Liver (tissue), 9 donors: ENCODE results near the gene PRPSAP2. TPM values are rescaled to one million over a fixed set of nuclear protein-coding genes. Genes with fewer than 3 reads are reported as not detected.
A peak's percentile ranks its signal among the peaks of the same experiment; 100 is the strongest.
"Not testable (repeated sequence)": the region's sequence is repeated elsewhere in the genome, so short reads cannot be mapped to it uniquely, and the experiment has no call there.

Experiments
- DNase-seq: peaks from one replicate; pipeline ENCODE4 v3.0.0-alpha.2; 2017; ENCODE audit warnings: low spot score
- H3K27ac ChIP-seq, 2 donors: one replicate each; pipeline ENCODE4 v1.7.0; 2013; ENCODE audit warnings: inconsistent platforms in 2 of 2, low read length in 2 of 2, control low read depth in 1 of 2, low read depth in 1 of 2, mild to moderate bottlenecking in 1 of 2
- H3K27me3 ChIP-seq, 4 donors: one replicate each; pipeline versions ENCODE4 v1.6.1 to v1.7.0; 2013; ENCODE audit warnings: low read length in 3 of 4, inconsistent platforms in 1 of 4, mild to moderate bottlenecking in 1 of 4, moderate library complexity in 1 of 4; ENCODE audit not compliant: control insufficient read depth in 4 of 4, insufficient read depth in 4 of 4
- H3K36me3 ChIP-seq, 4 donors: one replicate each; pipeline versions ENCODE4 v1.6.1 to v1.7.0; 2013; ENCODE audit warnings: low read length in 3 of 4, mild to moderate bottlenecking in 3 of 4, low read depth in 1 of 4, moderate library complexity in 1 of 4; ENCODE audit not compliant: control insufficient read depth in 4 of 4, insufficient read depth in 3 of 4
- H3K4me1 ChIP-seq, 4 donors: one replicate each; pipeline versions ENCODE4 v1.6.1 to v1.7.0; 2013; ENCODE audit warnings: low read length in 3 of 4, mild to moderate bottlenecking in 3 of 4, moderate library complexity in 1 of 4; ENCODE audit not compliant: control insufficient read depth in 4 of 4, insufficient read depth in 4 of 4
- H3K4me3 ChIP-seq, 3 donors: one replicate each; pipeline versions ENCODE4 v1.6.1 to v1.7.0; 2013; ENCODE audit warnings: low read length in 3 of 3, control low read depth in 1 of 3, low read depth in 1 of 3, mild to moderate bottlenecking in 1 of 3
- H3K9ac ChIP-seq, 2 donors: one replicate each; pipeline ENCODE4 v1.7.0; 2013; ENCODE audit warnings: low read length in 2 of 2, mild to moderate bottlenecking in 2 of 2, moderate library complexity in 2 of 2, control low read depth in 1 of 2, low read depth in 1 of 2
- H3K9me3 ChIP-seq, 4 donors: one replicate each; pipeline versions ENCODE4 v1.6.1 to v1.7.0; 2013; ENCODE audit warnings: low read length in 3 of 4; ENCODE audit not compliant: control insufficient read depth in 4 of 4
- EGR1 ChIP-seq, 2 donors: IDR thresholded peaks; 2 replicates each; pipeline ENCODE4 v1.6.1; 2016 to 2018; ENCODE audit warnings: antibody characterized with exemption in 2 of 2, low read depth in 2 of 2
- FOXA1 ChIP-seq: IDR thresholded peaks from 2 replicates; pipeline ENCODE4 v1.6.1; 2016; ENCODE audit warnings: antibody characterized with exemption
- FOXA2 ChIP-seq: IDR thresholded peaks from 2 replicates; pipeline ENCODE4 v1.6.1; 2016; ENCODE audit warnings: antibody characterized with exemption
- GABPA ChIP-seq, 2 donors: IDR thresholded peaks in 1 of 2; conservative IDR thresholded peaks in 1 of 2; 2 replicates each; pipeline ENCODE4 v1.6.1; 2016; ENCODE audit warnings: antibody characterized with exemption in 2 of 2, mild to moderate bottlenecking in 1 of 2, moderate library complexity in 1 of 2
- HNF4A ChIP-seq, 2 donors: conservative IDR thresholded peaks; 2 replicates each; pipeline ENCODE4 v1.6.1; 2016; ENCODE audit warnings: antibody characterized with exemption in 2 of 2, mild to moderate bottlenecking in 2 of 2
- HNF4G ChIP-seq: IDR thresholded peaks from 2 replicates; pipeline ENCODE4 v1.6.1; 2016; ENCODE audit warnings: antibody characterized with exemption
- JUND ChIP-seq, 2 donors: IDR thresholded peaks; 2 replicates each; pipeline ENCODE4 v1.6.1; 2016; ENCODE audit warnings: antibody characterized with exemption in 2 of 2
- NR2F2 ChIP-seq: IDR thresholded peaks from 2 replicates; pipeline ENCODE4 v1.6.1; 2016; ENCODE audit warnings: antibody characterized with exemption
- RAD21 ChIP-seq, 2 donors: IDR thresholded peaks; 2 replicates each; pipeline ENCODE4 v1.6.1; 2016; ENCODE audit warnings: antibody characterized with exemption in 2 of 2, mild to moderate bottlenecking in 2 of 2
- RXRA ChIP-seq, 2 donors: IDR thresholded peaks; 2 replicates each; pipeline ENCODE4 v1.6.1; 2017 to 2018; ENCODE audit warnings: antibody characterized with exemption in 2 of 2, mild to moderate bottlenecking in 1 of 2
- SP1 ChIP-seq: IDR thresholded peaks from 2 replicates; pipeline ENCODE4 v1.6.1; 2018; ENCODE audit warnings: antibody characterized with exemption, mild to moderate bottlenecking
- TAF1 ChIP-seq: conservative IDR thresholded peaks from 2 replicates; pipeline ENCODE4 v1.6.1; 2016; ENCODE audit warnings: antibody characterized with exemption, mild to moderate bottlenecking
- YY1 ChIP-seq: IDR thresholded peaks from 2 replicates; pipeline ENCODE4 v1.6.1; 2016; ENCODE audit warnings: antibody characterized with exemption, mild to moderate bottlenecking
- WGBS: extraction: QIAGEN DNeasy Blood & Tissue Kit; methylation state at CpG from one replicate; pipeline ENCODE4 v1.1.7; 2013; 5-methylcytosine and 5-hydroxymethylcytosine counted together
- polyA plus RNA-seq, 2 donors: library from polyadenylated mRNA; stranded (reverse) in 1 of 2; unstranded in 1 of 2; fragments of 200-250 nt in 1 of 2; fragments of >200 nt in 1 of 2; fragmentation: Nextera tagmentation in 1 of 2; extraction: Ambion mirVana in 1 of 2; gene quantifications; one replicate each; pipeline versions ENCODE4 v1.2.1 to v1.2.3, GENCODE V29; 2013 to 2015
- total RNA-seq, 2 donors: library from RNA; depleted of rRNA; stranded (reverse); fragments of >200 nt; gene quantifications; one replicate each; pipeline ENCODE4 v1.2.3, GENCODE V29; 2014
- TF ChIP-seq, protein P1 (sequence below): fragments of 150-350 bp; IDR thresholded peaks from 2 replicates; pipeline ENCODE4 v1.5.1; 2017; ENCODE audit warnings: improper control_type of control experiment, low read depth, low read length; ENCODE audit not compliant: missing input control
- TF ChIP-seq, protein P2 (sequence below): IDR thresholded peaks from 2 replicates; pipeline ENCODE4 v1.6.1; 2016; ENCODE audit warnings: antibody characterized with exemption, mild to moderate bottlenecking
- TF ChIP-seq, protein P3 (sequence below): IDR thresholded peaks from 2 replicates; pipeline ENCODE4 v1.6.1; 2016; ENCODE audit warnings: antibody characterized with exemption
- TF ChIP-seq, protein P4 (sequence below): IDR thresholded peaks from 2 replicates; pipeline ENCODE4 v1.6.1; 2016; ENCODE audit warnings: antibody characterized with exemption
- TF ChIP-seq, protein P5 (sequence below): IDR thresholded peaks from 2 replicates; pipeline ENCODE4 v1.6.1; 2016; ENCODE audit warnings: antibody characterized with exemption
- donor health status: healthy.
- donor health status: healthy.
- donor health status: healthy.
- donor health status: healthy.
- donor health status: healthy.

The PRPSAP2 gene
- total and polyA plus RNA-seq, 4 donors, result 10.2 to 31.4 (median 16.7) TPM

DNA sequence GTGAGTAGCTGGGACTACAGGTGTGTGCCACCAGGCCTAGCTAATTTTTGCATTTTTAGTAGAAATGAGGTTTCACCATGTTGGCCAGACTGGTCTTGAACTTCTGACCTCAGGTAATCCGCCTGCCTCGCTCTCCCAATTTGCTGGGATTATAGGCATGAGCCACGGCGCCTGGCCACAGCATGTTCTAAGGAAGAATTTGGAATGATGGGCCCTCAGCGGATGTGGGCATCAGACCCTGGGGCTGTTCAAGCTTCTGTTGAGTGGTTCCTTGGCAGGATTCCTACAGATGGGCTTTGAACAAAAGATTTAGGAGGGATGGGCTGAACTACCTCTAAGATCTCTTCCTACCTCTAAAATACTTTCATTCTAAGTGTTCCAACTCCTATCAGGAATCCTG lies 4.1 kb downstream of the PRPSAP2 start (continued):
- TF ChIP-seq, protein P1, sequence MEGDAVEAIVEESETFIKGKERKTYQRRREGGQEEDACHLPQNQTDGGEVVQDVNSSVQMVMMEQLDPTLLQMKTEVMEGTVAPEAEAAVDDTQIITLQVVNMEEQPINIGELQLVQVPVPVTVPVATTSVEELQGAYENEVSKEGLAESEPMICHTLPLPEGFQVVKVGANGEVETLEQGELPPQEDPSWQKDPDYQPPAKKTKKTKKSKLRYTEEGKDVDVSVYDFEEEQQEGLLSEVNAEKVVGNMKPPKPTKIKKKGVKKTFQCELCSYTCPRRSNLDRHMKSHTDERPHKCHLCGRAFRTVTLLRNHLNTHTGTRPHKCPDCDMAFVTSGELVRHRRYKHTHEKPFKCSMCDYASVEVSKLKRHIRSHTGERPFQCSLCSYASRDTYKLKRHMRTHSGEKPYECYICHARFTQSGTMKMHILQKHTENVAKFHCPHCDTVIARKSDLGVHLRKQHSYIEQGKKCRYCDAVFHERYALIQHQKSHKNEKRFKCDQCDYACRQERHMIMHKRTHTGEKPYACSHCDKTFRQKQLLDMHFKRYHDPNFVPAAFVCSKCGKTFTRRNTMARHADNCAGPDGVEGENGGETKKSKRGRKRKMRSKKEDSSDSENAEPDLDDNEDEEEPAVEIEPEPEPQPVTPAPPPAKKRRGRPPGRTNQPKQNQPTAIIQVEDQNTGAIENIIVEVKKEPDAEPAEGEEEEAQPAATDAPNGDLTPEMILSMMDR, result no peak
- TF ChIP-seq HNF4A (conservative IDR thresholded peaks at IDR 0.05) (no peak), FOXA2 (no peak)

DNA sequence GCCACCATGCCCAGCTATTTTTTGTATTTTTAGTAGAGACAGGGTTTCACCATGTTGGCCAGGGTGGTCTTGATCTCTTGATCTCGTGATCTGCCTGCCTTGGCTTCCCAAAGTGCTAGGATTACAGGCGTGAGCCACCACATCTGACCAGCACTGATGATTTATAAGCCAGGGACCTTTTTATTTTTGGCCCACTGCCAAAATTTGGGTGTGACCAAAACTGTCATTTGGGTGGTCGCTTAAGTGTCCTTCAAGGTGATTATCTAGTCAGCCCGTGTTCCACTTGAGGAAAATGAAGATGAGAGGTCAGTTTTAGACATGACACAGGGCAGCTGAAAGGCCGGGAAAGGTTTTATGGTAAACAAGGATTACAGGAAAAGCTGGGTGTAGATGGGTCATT lies 7.1 kb downstream of the PRPSAP2 start:
- 70% methylated on average over 5 of the region's 5 CpGs for WGBS
- H3K4me3 ChIP-seq, H3K27me3 ChIP-seq, H3K9ac ChIP-seq, H3K9me3 ChIP-seq, H3K27ac ChIP-seq, H3K36me3 ChIP-seq: not testable (repeated sequence)
- peaks cover 4 to 15% (median 10%) of the 10 kb centered on the region in 4 donors for H3K4me1 ChIP-seq
- DNase-seq, result peak; percentile 34

DNA sequence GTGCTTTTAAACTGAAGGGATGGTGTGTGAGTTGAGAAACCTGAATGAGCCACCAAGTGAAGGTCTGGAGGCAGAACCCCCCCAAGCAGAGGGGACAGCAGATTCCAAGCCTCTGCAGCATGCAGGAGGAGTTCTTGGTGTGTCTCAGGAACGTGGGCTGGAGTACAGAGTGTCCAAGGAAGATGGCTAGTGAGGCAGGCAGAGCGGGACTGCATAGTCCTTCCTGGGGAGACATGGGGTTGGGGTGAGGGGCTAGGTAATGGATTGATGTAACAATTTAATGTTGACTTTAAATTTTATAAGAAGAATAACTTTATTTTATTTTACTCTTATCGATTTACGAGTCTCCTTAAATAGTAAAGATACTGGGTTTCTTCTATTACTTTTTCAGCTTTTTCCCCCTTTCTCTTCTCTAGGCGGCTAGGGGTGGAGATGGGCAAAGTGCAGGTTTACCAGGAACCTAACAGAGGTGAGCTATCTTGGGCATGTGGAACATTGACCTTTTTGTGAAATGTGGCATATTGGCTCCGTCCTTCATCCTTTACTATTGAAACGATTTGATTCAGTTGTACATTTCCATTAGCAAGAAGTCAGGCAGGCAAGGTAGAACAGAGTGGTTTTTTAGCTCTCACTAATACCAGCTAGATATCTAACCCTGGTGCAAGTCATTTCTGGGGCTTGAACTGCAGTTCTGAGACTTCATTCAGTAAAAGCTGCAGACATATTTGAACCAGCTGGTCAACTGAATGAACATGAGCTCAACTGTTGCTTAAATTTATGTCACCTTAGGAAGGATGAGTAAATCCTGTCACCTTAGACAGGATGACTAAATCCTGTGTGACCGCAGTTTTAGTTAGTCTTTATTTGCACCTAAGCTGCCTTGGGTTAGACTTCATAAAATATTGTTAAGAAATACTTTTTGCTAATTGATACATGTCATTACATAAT lies 9.2 kb downstream of the PRPSAP2 start:
- Histone ChIP-seq H3K27me3 (no peaks in the 10 kb centered on the region), H3K9ac (no peak overlapping the region), H3K36me3 (peaks cover 2 to 7% (median 6%) of the 10 kb centered on the region in 4 donors), H3K4me1 (peaks cover 4 to 15% (median 10%) of the 10 kb centered on the region in 4 donors), H3K4me3 (no peak overlapping the region), H3K9me3 (no peaks in the 10 kb centered on the region), H3K27ac (peak overlapping the region; percentile 28 to 49)
- no peak for DNase-seq
- 42% methylated on average over 8 of the region's 8 CpGs for whole genome bisulfite sequencing
- TF ChIP-seq, protein P2, sequence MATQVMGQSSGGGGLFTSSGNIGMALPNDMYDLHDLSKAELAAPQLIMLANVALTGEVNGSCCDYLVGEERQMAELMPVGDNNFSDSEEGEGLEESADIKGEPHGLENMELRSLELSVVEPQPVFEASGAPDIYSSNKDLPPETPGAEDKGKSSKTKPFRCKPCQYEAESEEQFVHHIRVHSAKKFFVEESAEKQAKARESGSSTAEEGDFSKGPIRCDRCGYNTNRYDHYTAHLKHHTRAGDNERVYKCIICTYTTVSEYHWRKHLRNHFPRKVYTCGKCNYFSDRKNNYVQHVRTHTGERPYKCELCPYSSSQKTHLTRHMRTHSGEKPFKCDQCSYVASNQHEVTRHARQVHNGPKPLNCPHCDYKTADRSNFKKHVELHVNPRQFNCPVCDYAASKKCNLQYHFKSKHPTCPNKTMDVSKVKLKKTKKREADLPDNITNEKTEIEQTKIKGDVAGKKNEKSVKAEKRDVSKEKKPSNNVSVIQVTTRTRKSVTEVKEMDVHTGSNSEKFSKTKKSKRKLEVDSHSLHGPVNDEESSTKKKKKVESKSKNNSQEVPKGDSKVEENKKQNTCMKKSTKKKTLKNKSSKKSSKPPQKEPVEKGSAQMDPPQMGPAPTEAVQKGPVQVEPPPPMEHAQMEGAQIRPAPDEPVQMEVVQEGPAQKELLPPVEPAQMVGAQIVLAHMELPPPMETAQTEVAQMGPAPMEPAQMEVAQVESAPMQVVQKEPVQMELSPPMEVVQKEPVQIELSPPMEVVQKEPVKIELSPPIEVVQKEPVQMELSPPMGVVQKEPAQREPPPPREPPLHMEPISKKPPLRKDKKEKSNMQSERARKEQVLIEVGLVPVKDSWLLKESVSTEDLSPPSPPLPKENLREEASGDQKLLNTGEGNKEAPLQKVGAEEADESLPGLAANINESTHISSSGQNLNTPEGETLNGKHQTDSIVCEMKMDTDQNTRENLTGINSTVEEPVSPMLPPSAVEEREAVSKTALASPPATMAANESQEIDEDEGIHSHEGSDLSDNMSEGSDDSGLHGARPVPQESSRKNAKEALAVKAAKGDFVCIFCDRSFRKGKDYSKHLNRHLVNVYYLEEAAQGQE, result peak; percentile 72
- TF ChIP-seq RXRA (IDR thresholded peaks at IDR 0.05), result peak; percentile 82 to 90
- TF ChIP-seq, protein P1, result no peak
- peak; percentile 7 for TF ChIP-seq FOXA2
- peak; percentile 97 to 98 for TF ChIP-seq HNF4A (conservative IDR thresholded peaks at IDR 0.05)
- TF ChIP-seq, protein P3, sequence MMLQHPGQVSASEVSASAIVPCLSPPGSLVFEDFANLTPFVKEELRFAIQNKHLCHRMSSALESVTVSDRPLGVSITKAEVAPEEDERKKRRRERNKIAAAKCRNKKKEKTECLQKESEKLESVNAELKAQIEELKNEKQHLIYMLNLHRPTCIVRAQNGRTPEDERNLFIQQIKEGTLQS, result peak; percentile 49
- peak in 1 of 2 donors; percentile 26 for TF ChIP-seq EGR1 (IDR thresholded peaks at IDR 0.05; ENCODE audit: low read depth in 2 of 2)
- peak; percentile 93 for TF ChIP-seq HNF4G
- TF ChIP-seq GABPA (IDR thresholded peaks at IDR 0.05 in 1 of 2, conservative IDR thresholded peaks at IDR 0.05 in 1 of 2), result no peak
- peak; percentile 19 for TF ChIP-seq RAD21 (IDR thresholded peaks at IDR 0.05)
- TF ChIP-seq SP1, result peak; percentile 94
- TF ChIP-seq, protein P4, sequence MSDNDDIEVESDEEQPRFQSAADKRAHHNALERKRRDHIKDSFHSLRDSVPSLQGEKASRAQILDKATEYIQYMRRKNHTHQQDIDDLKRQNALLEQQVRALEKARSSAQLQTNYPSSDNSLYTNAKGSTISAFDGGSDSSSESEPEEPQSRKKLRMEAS, result peak; percentile 71
- peak; percentile 43 for TF ChIP-seq FOXA1
- no peak for TF ChIP-seq NR2F2
- TF ChIP-seq, protein P5, sequence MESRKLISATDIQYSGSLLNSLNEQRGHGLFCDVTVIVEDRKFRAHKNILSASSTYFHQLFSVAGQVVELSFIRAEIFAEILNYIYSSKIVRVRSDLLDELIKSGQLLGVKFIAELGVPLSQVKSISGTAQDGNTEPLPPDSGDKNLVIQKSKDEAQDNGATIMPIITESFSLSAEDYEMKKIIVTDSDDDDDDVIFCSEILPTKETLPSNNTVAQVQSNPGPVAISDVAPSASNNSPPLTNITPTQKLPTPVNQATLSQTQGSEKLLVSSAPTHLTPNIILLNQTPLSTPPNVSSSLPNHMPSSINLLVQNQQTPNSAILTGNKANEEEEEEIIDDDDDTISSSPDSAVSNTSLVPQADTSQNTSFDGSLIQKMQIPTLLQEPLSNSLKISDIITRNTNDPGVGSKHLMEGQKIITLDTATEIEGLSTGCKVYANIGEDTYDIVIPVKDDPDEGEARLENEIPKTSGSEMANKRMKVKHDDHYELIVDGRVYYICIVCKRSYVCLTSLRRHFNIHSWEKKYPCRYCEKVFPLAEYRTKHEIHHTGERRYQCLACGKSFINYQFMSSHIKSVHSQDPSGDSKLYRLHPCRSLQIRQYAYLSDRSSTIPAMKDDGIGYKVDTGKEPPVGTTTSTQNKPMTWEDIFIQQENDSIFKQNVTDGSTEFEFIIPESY, result peak; percentile 57
- TF ChIP-seq JUND (IDR thresholded peaks at IDR 0.05), result peak; percentile 64 to 74
- TF ChIP-seq TAF1, result no peak
- TF ChIP-seq YY1, result peak; percentile 71
